H1 (cell line): ENCODE data around the gene OSR1. TPM values are rescaled to one million over a fixed set of nuclear protein-coding genes. Genes with fewer than 3 reads are reported as not detected.

Experiments
- CTCF ChIA-PET: fragments of 300-600 bp; sonication (Branson Sonifier 250); formaldehyde crosslinking; loops from one replicate; lab custom pipeline; 2021; ENCODE audit not compliant: partially characterized antibody; lab: Charles Lee
- POLR2A ChIA-PET: fragments of 300-600 bp; sonication (Branson Sonifier 250); formaldehyde crosslinking; loops from one replicate; lab custom pipeline; 2021; ENCODE audit warnings: inconsistent platforms; ENCODE audit not compliant: partially characterized antibody; lab: Charles Lee
- DNase-seq, 2 experiments: peaks; one replicate each; pipeline versions ENCODE4 v3.0.0 to v3.0.0-alpha.2; 2010 to 2022; ENCODE audit warnings: low spot score in 2 of 2, low read depth in 1 of 2, mixed read lengths in 1 of 2
- FAIRE-seq: peaks from 2 replicates; lab custom pipeline; 2011; peaks lifted over from hg19 to GRCh38; lab: Jason Lieb, UNC
- H2AFZ ChIP-seq: 2 replicates; pipeline ENCODE4 v1.8.1; 2012; ENCODE audit warnings: low read length, inconsistent platforms
- H2AK5ac ChIP-seq: 2 replicates; pipeline ENCODE4 v1.6.1; 2013; ENCODE audit warnings: low read depth, low read length
- H2BK120ac ChIP-seq: replicated peaks from 2 replicates; pipeline ENCODE3; 2013; ENCODE audit warnings: low read depth, low read length, inconsistent platforms
- H2BK12ac ChIP-seq: 2 replicates; pipeline ENCODE4 v1.6.1; 2013; ENCODE audit warnings: low read depth, low read length
- H2BK15ac ChIP-seq: 2 replicates; pipeline ENCODE4 v1.6.1; 2013; ENCODE audit warnings: low read length
- H2BK20ac ChIP-seq: 2 replicates; pipeline ENCODE4 v1.6.1; 2013; ENCODE audit warnings: low read length
- H2BK5ac ChIP-seq: 2 replicates; pipeline ENCODE4 v1.6.1; 2013; ENCODE audit warnings: low read depth, low read length
- H3K14ac ChIP-seq: 2 replicates; pipeline ENCODE4 v1.6.1; 2013; ENCODE audit warnings: inconsistent platforms; ENCODE audit not compliant: insufficient read length
- H3K18ac ChIP-seq: 2 replicates; pipeline ENCODE4 v1.6.1; 2013; ENCODE audit warnings: low read length; ENCODE audit errors: extremely low read depth
- H3K23ac ChIP-seq: 2 replicates; pipeline ENCODE4 v1.6.1; 2013; ENCODE audit warnings: inconsistent platforms; ENCODE audit not compliant: insufficient read length
- H3K23me2 ChIP-seq: 2 replicates; pipeline ENCODE4 v1.6.1; 2013; ENCODE audit warnings: low read depth, low read length
- H3K27ac ChIP-seq: 2 replicates; pipeline ENCODE4 v1.6.1; 2011; ENCODE audit warnings: low read depth, low read length, inconsistent platforms
- H3K27me3 ChIP-seq, 4 experiments: replicated peaks in 1 of 4; 1 replicate in 1 of 4; 2 replicates in 3 of 4; pipeline versions ENCODE4 v1.6.1 to v1.8.1; 2011 to 2013; ENCODE audit warnings: low read length in 3 of 4, mild to moderate bottlenecking in 3 of 4, inconsistent platforms in 2 of 4, mixed read lengths in 2 of 4, moderate library complexity in 1 of 4; ENCODE audit not compliant: control insufficient read depth in 3 of 4, insufficient read depth in 3 of 4; ENCODE audit errors: extremely low read depth in 1 of 4
- H3K36me3 ChIP-seq, 4 experiments: 2 replicates each; pipeline versions ENCODE4 v1.6.1 to v1.8.1; 2011 to 2013; ENCODE audit warnings: mild to moderate bottlenecking in 4 of 4, low read length in 3 of 4, moderate library complexity in 2 of 4, control low read depth in 1 of 4, inconsistent platforms in 1 of 4; ENCODE audit not compliant: insufficient read depth in 4 of 4, control insufficient read depth in 2 of 4
- H3K4ac ChIP-seq: replicated peaks from 2 replicates; pipeline ENCODE3; 2013; ENCODE audit warnings: low read length, low read depth, mixed read lengths, inconsistent platforms; ENCODE audit not compliant: insufficient read length
- H3K4me1 ChIP-seq, 4 experiments: replicated peaks in 1 of 4; 1 replicate in 1 of 4; 2 replicates in 3 of 4; pipeline versions ENCODE4 v1.6.1 to v1.8.1; 2011 to 2013; ENCODE audit warnings: low read length in 3 of 4, inconsistent platforms in 2 of 4, mixed read lengths in 1 of 4; ENCODE audit not compliant: insufficient read depth in 4 of 4, control insufficient read depth in 3 of 4
- H3K4me2 ChIP-seq, 2 experiments: 2 replicates each; pipeline versions ENCODE4 v1.6.1 to v1.8.1; 2011 to 2013; ENCODE audit warnings: low read depth in 2 of 2, low read length in 2 of 2, control low read depth in 1 of 2, inconsistent platforms in 1 of 2, mild to moderate bottlenecking in 1 of 2; ENCODE audit not compliant: insufficient read depth in 1 of 2
- H3K4me3 ChIP-seq, 4 experiments: fragments of 200-600, 300-600 bp in 1 of 4; sonication (generic), shearing (Covaris generic), sonication (Bioruptor Twin) in 1 of 4; 2 replicates each; pipeline versions ENCODE4 v1.5.1 to v1.8.1; 2011 to 2016; ENCODE audit warnings: low read length in 4 of 4, low read depth in 3 of 4, control low read depth in 2 of 4, inconsistent platforms in 2 of 4, mild to moderate bottlenecking in 2 of 4, mixed read lengths in 1 of 4, moderate library complexity in 1 of 4; ENCODE audit not compliant: insufficient read depth in 2 of 4; ENCODE audit errors: extremely low read depth in 1 of 4
- H3K56ac ChIP-seq: replicated peaks from 2 replicates; pipeline ENCODE3; 2013; ENCODE audit warnings: low read depth, mild to moderate bottlenecking, mixed read lengths, low read length, inconsistent platforms; ENCODE audit not compliant: insufficient read length
- H3K79me1 ChIP-seq: 2 replicates; pipeline ENCODE4 v1.6.1; 2013; ENCODE audit warnings: low read depth, low read length, control low read depth
- H3K79me2 ChIP-seq, 2 experiments: 2 replicates each; pipeline versions ENCODE4 v1.6.1 to v1.8.1; 2012 to 2013; ENCODE audit warnings: low read length in 2 of 2, mild to moderate bottlenecking in 2 of 2, inconsistent platforms in 1 of 2; ENCODE audit not compliant: insufficient read depth in 2 of 2, control insufficient read depth in 1 of 2
- H3K9ac ChIP-seq, 4 experiments: replicated peaks in 1 of 4; 1 replicate in 1 of 4; 2 replicates in 3 of 4; pipeline versions ENCODE4 v1.6.1 to v1.8.1; 2011 to 2013; ENCODE audit warnings: low read depth in 3 of 4, low read length in 3 of 4, control low read depth in 2 of 4, mild to moderate bottlenecking in 2 of 4, moderate library complexity in 2 of 4, inconsistent platforms in 1 of 4; ENCODE audit errors: extremely low read depth in 1 of 4
- H3K9me3 ChIP-seq, 2 experiments: 2 replicates each; pipeline versions ENCODE4 v1.6.1 to v1.8.1; 2012 to 2013; ENCODE audit warnings: mild to moderate bottlenecking in 2 of 2, moderate library complexity in 2 of 2, control low read depth in 1 of 2, inconsistent platforms in 1 of 2, low read depth in 1 of 2, low read length in 1 of 2, mixed read lengths in 1 of 2; ENCODE audit not compliant: insufficient read depth in 2 of 2
- H4K20me1 ChIP-seq, 2 experiments: replicated peaks in 1 of 2; 2 replicates each; pipeline versions ENCODE3 to v1.8.1; 2011 to 2013; ENCODE audit warnings: inconsistent platforms in 2 of 2, low read length in 2 of 2, mild to moderate bottlenecking in 1 of 2; ENCODE audit not compliant: insufficient read depth in 2 of 2, control insufficient read depth in 1 of 2
- H4K5ac ChIP-seq: 2 replicates; pipeline ENCODE4 v1.6.1; 2013; ENCODE audit warnings: low read length, low read depth, mixed read lengths, inconsistent platforms; ENCODE audit not compliant: insufficient read length
- H4K8ac ChIP-seq: 2 replicates; pipeline ENCODE4 v1.8.0; 2013; ENCODE audit warnings: mild to moderate bottlenecking, moderate library complexity, low read length, inconsistent platforms; ENCODE audit not compliant: insufficient read depth; ENCODE audit errors: extremely low read depth
- H4K91ac ChIP-seq: replicated peaks from 2 replicates; pipeline ENCODE3; 2013; ENCODE audit warnings: low read length, mixed read lengths, inconsistent platforms; ENCODE audit not compliant: insufficient read length
- ASH2L ChIP-seq: fragments of 200-600, 300-600 bp; sonication (generic); IDR thresholded peaks from one replicate; pipeline ENCODE4 v1.7.1; 2017; ENCODE audit warnings: low read length
- ATF2 ChIP-seq: IDR thresholded peaks from 2 replicates; pipeline ENCODE4 v1.6.1; 2012; ENCODE audit warnings: low read length, inconsistent platforms
- CEBPB ChIP-seq: IDR thresholded peaks from 2 replicates; pipeline ENCODE4 v1.6.1; 2012; ENCODE audit warnings: low read depth, low read length
- E2F6 ChIP-seq: IDR thresholded peaks from 2 replicates; pipeline ENCODE4 v1.6.1; 2012; ENCODE audit warnings: inconsistent platforms
- EP300 ChIP-seq, 2 experiments: IDR thresholded peaks; 1 replicate in 1 of 2; 2 replicates in 1 of 2; pipeline ENCODE4 v1.6.1; 2011 to 2012; ENCODE audit warnings: low read depth in 2 of 2, low read length in 2 of 2, mild to moderate bottlenecking in 2 of 2, borderline replicate concordance in 1 of 2, inconsistent platforms in 1 of 2, moderate library complexity in 1 of 2
- RNF2 ChIP-seq: fragments of 200-900, 300-1000 bp; sonication (generic); IDR thresholded peaks from 2 replicates; pipeline ENCODE4 v1.7.1; 2016; ENCODE audit warnings: borderline replicate concordance, low read depth, mild to moderate bottlenecking, antibody characterized with exemption, low read length; ENCODE audit not compliant: poor library complexity, severe bottlenecking; ENCODE audit errors: missing control alignments
- SUZ12 ChIP-seq: fragments of 200-600 bp; sonication (generic); IDR thresholded peaks from 2 replicates; pipeline ENCODE4 v1.6.1; 2012; ENCODE audit warnings: mild to moderate bottlenecking, inconsistent platforms, low read length, moderate library complexity, mixed read lengths
- WGBS, 2 experiments: shearing (Covaris generic) in 1 of 2; methylation state at CpG; one replicate each; pipeline versions ENCODE4 v1.1.6 to v1.1.7; 2013 to 2015; ENCODE audit warnings: low lambda C conversion rate in 2 of 2, mixed read lengths in 2 of 2, inconsistent platforms in 1 of 2, low coverage in 1 of 2, missing lambda C conversion rate in 1 of 2; ENCODE audit not compliant: insufficient replicate concordance in 2 of 2, insufficient coverage in 1 of 2, insufficient read length in 1 of 2; ENCODE audit errors: extremely low coverage in 1 of 2, missing lambda C conversion rate in 1 of 2; 5-methylcytosine and 5-hydroxymethylcytosine counted together
- polyA plus RNA-seq, 7 experiments: library from polyadenylated mRNA; depleted of rRNA in 3 of 7; stranded (reverse) in 5 of 7; unstranded in 2 of 7; fragments of >200 nt in 5 of 7; fragments of 200-250 nt in 2 of 7; gene quantifications; 1 replicate in 5 of 7; 2 replicates in 1 of 7; 4 replicates in 1 of 7; pipeline versions ENCODE4 v1.2.1 to v1.2.3, GENCODE V29; 2011 to 2013; ENCODE audit warnings: missing spikeins in 2 of 7, mixed read lengths in 2 of 7
- total RNA-seq: library from RNA; stranded (reverse); fragmentation: NEBNext Ultra II Directional; extraction: Animal tissue kit (Norgen Biotek cat#: 25700); gene quantifications from 2 replicates; pipeline ENCODE4 v1.2.1, GENCODE V29; 2021

Gene OSR1
- total and polyA plus RNA-seq, 2 of the 8 experiments (the other 6 are each of a cell fraction or from before 2014, with no cell fraction given), result 0.05 to 0.22 TPM

GRCh38 chr2:19351899-19352697, 6.3 kb downstream of the OSR1 start:
- H4K5ac ChIP-seq, result no peak overlapping the region
- H3K14ac ChIP-seq, result no peak overlapping the region
- H3K56ac ChIP-seq, result no peak overlapping the region
- H4K20me1 ChIP-seq, result peaks cover 23 to 32% of the 10 kb centered on the region in 2 experiments
- ChIA-PET CTCF (interaction anchor here (0.5 to 7.5 kb wide), 13 partner anchors 8 to 665 kb away, joined by 3 to 104 read pairs (median 4); partner anchors contain the start of gene OSR1), POLR2A (interaction anchor here (0.6 to 0.9 kb wide), 3 partner anchors 9 to 376 kb away, joined by 3 to 6 read pairs (median 3); no protein-coding TSS in a partner anchor)
- DNase-seq, result peak in 1 of 2 experiments; percentile 59
- no peak overlapping the region for H3K23ac ChIP-seq
- peak overlapping the region; percentile 31; the same call in 1 of the 2 replicates for H2BK12ac ChIP-seq
- peak overlapping the region; percentile 16 to 56 (median 24); a peak in 6 of 8 replicates for H3K4me3 ChIP-seq
- no peak overlapping the region for H2BK20ac ChIP-seq
- no peak overlapping the region for H4K91ac ChIP-seq
- no peak overlapping the region for H3K27ac ChIP-seq
- H2AFZ ChIP-seq, result no peak overlapping the region
- H3K79me1 ChIP-seq, result no peaks in the 10 kb centered on the region; the same call in 1 of the 2 replicates
- no peak overlapping the region for H2BK5ac ChIP-seq
- H3K4me2 ChIP-seq, result peak overlapping the region; percentile 72 to 82
- peaks cover 3 to 35% (median 19%) of the 10 kb centered on the region in 4 experiments for H3K4me1 ChIP-seq
- H3K4ac ChIP-seq, result no peak overlapping the region
- no peak overlapping the region for H2BK120ac ChIP-seq
- H3K9ac ChIP-seq, result no peak overlapping the region
- H4K8ac ChIP-seq, result no peak overlapping the region
- H3K79me2 ChIP-seq, result no peaks in the 10 kb centered on the region
- H3K23me2 ChIP-seq, result no peaks in the 10 kb centered on the region; the same call in 1 of the 2 replicates
- no peak for FAIRE-seq
- H3K27me3 ChIP-seq, result peaks cover 81 to 89% (median 88%) of the 10 kb centered on the region in 4 experiments
- no peak overlapping the region for H2AK5ac ChIP-seq
- 0 out of 8 replicates have a peak, but pooled peaks cover 0 to 6% (median 0%) of the 10 kb centered on the region in 4 experiments for H3K36me3 ChIP-seq
- no peak overlapping the region for H2BK15ac ChIP-seq
- peak overlapping the region; percentile 29; the same call in 1 of the 2 replicates for H3K18ac ChIP-seq
- WGBS, 2 experiments, result 8% methylated on average over 29 of the region's 29 CpGs; no CpG with 5 or more reads in 1 of the 2 experiments
- no peaks in the 10 kb centered on the region for H3K9me3 ChIP-seq
- TF ChIP-seq EP300 (IDR thresholded peaks at IDR 0.05; ENCODE audit: borderline replicate concordance in 1 of 2, low read depth in 2 of 2, low read length in 2 of 2), result no peak
- TF ChIP-seq ASH2L, result no peak
- no peak for TF ChIP-seq ATF2
- peak; percentile 37 for TF ChIP-seq RNF2
- peak; percentile 33; the same call in 1 of the 2 replicates for TF ChIP-seq E2F6
- peak; percentile 70 for TF ChIP-seq SUZ12
- peak; percentile 58; the same call in 1 of the 2 replicates for TF ChIP-seq CEBPB
